DMS53 treated with DMSO at 0.1 percent for 48 hours (cell line): ENCODE data around the gene DNAJA3.
"Not testable (repeated sequence)": the region's sequence is repeated elsewhere in the genome, so short reads cannot be mapped to it uniquely, and the experiment has no call there.

Experiments used
- DNase-seq: peaks from one replicate; lab custom pipeline; 2025; ENCODE audit not compliant: unreplicated experiment; lab: John Stamatoyannopoulos, UW

Gene DNAJA3

DNA sequence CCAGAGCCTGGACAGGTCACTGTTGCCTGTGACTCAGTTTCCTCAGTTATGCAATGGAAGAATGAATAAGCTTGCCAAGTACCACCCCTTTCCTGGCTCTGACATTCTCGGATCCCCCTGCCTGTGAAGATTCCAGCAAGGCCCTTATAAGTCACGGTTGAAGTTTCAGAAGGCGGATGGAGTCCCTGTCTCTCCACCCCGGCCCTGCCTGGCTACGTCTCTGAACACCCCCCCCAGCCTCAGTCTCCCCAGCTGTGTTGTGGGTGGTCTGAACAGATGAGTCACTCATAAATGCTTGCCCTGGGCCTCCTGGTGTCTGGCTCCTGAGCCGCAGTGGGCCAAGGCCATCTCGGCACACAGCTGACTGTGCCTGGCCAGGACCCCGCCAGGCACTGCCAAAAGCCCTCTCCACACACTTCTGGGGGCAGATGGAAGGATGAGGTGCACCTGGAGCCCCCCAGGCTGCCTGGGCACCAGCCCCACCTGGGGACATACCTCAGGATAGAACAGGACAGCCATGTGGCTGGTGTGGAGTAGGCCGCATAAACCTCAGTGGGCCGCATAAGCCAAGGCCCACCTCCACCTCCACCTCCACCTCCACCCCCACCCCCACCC is 38.6 kb upstream of the DNAJA3 start:
- no peak for DNase-seq

DNA sequence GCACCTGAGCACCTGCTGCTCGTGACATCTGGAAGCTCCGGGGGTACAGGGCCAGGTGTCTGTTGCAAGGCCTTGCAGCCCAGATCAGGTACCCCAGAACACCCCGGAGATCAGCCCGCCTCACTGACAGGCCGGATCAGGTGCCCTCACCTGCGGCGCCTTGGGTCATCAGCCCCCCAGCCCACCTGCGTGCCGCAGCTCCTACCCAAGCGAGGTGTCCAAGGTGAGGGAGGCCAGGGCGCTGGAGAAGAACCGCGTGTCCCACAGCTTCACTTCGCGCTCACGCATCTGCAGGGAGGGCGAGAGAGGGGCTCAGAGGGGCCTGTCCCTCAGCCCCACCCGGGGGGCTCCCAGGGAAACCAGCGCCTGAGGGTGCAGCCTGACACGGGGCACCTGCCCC is 37.9 kb upstream of the DNAJA3 start:
- no peak for DNase-seq

- DNase-seq, result no peak
Measured at GRCh38 chr16:4388271-4389021, 37.2 kb upstream of the DNAJA3 start.

DNA sequence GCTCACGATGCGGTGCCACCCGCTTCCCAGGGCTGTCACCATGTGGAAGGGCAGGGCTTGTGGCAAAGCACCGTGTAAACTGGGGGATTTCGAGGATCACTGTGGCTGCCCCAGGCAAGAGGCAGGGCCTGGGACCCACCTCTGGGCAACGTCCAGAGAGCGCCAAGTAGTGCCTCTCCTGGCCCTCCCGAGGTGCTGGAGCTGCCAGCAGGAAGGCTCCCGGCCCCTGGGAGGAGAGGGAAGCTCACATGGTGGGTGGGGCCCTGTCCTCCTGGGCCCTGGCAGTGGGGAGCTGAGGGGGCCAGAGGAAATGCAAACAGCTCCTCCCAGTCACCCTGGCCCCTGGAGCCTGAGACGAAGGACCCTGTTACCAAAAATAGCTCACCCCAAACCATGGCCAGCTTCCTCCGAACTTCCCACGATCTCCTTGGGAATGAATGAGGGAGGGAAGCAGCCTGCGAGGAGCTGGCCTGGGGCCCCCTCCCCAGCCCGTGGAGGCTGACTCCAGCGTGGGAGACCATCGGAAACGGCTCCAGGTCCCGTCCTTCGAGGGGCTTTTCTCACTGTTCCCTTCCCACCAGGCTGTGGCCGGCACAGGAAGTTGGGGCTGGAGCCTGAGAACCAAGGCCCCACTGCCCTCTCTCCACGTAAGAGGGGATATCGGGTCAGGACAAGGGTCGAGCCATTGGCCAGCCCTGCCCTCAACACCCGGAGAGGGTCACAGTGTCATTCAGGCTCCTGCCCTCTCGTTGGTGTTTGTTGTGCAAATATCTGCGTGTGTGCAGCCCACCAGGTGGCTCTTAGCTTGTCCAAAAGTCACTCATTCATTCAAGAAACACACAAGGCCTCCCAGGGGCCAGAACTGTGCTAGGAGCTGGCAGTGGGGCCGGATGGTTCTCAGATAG is 36.4 kb upstream of the DNAJA3 start:
- DNase-seq, result no peak

GRCh38 chr16:4390266-4391260 is 35.1 kb upstream of the DNAJA3 start:
- DNase-seq, result no peak

DNA sequence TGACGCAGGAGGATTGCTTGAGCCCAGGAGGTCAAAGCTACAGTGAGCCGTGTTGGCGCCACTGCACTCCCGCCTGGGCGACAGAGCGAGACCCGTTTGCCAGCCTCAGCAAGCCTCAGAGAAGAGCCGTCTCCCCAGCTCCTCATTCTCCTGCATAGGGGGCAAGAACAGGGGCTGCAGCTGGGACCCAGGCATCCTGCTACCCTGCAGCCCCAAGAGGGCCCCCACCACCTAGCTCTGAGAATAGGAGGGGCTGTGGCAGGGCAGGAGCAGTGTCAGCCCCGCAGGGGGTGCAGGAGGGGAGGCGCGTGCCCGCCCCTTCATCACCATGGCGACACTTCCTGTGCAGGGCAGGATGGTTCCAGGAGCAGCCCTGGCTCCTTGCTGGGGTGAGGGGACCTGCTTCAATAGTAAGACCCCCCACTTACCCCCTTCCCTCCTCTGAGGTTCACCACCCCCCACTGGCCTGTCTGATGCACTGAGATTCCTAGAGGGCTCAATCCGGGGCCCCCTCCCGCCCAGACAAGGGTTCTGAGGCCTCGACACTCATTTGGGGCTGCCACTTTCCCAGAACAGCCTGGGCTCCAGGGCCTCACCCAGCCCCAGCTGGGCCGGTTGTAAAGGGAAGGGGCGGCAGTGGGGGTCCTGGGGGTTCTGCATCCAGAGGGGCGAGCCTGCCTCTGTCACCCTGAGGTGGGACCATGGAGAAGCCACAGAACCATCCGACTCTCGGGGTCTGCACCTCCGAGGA is 33.9 kb upstream of the DNAJA3 start:
- no peak for DNase-seq

DNA sequence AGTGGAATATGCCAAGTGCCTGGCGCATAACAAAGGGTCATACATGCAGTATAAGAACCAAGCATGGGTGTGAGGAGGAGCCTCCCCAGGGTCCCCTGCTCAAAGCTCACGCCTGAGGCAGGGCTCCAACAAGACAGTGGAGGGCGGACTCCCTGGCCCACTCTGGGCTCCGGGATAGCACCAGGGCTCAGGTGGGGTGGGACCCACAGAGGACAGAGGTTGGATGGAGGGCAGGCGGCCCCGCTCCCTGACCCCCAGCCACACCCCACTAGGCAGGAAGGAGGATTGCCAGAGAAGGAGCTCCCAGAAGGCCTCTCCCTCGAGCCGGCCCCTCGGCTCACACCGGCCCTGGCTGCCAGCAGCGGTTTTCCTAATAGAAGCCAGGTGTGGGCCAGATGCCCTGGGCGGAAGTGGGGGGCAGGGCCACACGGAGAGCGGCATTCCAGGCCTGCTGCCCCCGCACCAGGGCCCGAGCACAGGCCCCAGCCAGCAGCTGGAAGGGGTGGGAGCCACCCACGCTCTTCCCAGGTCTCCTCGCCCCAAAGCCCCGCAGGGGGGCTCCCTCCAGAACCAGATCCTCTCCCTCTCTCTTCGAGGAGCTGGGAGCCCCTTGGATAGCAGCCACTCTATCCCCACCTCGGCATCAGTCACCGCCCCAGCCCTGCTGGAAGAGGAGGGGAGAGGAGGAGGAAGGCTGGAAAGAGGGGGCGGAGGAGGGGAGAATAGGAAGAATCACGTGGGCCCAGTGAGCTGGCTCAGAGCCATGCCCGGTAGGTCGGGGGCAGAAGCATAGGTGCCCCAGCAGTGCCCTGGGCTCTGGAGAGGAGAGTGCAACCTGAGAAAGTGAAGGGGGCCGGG is 33.1 kb upstream of the DNAJA3 start:
- no peak for DNase-seq

- DNase-seq, result no peak
Measured at GRCh38 chr16:4393240-4393600, 32.4 kb upstream of the DNAJA3 start.

GRCh38 chr16:4393850-4394249 is 31.8 kb upstream of the DNAJA3 start:
- not testable (repeated sequence) for DNase-seq

DNA sequence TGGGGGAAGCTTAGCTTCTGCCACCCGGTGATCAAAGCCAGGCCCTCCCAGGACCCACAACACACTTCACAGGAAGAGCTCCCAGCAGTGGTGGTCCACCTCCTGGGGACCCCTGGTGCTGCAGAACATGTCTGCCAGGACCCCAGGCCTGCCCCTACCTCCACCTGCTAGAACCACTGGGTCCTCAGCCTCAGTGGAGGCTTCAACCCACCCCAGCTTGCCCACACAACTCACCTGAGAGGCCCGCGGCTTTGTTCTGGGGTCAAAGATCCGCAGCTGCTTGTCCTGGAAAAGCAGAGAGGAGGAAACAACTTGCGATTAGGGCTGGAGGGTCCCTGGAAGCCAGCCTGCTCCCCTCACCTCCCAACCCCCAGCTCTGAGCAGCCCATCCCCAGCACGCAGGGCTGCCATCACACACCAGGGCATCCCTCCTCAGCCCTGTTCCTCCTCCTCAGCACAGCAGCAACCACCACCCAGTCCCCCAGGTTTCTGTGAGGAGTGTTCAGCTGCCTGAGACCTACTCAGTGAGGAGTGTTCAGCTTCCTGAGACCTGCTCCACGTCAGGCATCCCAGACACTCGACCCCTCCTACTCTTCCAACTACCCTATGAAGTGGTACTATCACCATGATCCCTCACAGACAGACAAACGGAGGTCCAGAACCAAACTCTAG is 30.5 kb upstream of the DNAJA3 start:
- DNase-seq, result no peak

DNA sequence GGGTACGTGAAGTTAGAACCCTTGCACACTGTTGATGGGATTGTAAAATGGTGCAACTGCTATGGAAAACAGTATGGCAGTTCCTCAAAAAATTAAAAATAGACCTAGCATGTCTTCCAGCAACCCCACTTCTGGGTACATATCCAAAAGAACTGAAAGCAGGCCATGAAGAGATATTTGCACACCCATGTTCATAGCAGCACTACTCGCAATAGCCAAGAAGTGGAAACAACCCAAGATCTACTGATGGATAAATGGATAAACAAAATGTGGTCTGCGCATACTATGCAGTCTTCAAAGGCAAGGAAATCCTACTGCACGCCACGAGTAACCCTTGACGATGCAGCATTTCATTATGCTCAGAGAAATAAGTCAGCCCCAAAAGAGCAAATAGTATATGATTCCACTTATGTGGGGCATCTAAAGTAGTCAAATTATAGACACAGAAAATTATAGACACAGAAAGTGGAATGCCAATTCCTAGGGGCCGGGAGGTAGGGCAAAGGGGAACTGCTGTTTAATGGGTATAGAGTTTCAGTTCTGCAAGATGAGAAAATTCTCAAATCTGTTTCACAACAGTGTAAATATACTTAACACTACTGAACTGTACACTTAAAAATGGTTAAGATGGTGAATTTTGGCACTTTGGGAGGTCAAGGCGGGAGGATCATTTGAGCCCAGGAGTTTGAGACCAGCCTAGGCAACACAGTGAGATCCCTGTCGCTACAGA is 26.5 kb upstream of the DNAJA3 start:
- no peak for DNase-seq

DNA sequence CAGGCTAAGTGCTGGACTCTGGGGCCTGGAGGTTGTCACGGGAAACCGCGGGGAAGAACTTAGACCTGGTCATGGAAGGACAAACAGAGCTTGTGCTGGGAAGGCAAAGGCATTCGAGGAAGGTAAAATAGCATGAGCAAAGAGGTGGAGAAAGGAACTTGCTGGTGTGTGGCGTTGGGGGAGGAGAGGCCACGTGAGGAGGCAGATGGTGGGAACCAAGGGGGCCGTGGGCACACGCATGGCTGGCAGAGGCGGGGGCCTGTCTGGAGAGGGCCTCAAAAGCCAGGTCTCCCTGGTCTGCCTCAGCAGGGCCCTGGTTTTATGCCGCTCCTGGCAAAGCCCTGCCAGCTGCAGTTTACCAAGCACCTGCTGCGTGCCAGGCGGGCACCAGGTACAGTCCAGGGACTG is 24.6 kb upstream of the DNAJA3 start:
- DNase-seq, result no peak

DNA sequence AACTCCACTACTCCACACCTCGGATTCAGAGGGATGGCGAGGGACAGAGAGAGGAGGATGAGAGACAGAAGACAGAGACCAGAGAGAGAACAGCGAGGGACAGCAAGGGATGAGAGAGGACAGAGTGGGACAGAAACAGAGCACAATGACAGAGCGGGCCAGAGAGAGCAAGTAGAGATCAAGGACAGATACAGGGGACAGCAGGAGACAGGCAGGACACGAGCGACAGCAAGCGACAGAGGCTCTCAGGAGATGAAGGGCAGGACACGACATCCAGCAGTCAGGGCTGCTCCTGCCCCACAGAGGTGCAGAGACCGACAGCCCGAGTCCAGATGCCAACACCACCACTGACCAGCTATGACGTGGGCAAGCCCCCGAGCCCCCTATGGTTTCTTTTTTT is 24.2 kb upstream of the DNAJA3 start:
- DNase-seq, result no peak

DNA sequence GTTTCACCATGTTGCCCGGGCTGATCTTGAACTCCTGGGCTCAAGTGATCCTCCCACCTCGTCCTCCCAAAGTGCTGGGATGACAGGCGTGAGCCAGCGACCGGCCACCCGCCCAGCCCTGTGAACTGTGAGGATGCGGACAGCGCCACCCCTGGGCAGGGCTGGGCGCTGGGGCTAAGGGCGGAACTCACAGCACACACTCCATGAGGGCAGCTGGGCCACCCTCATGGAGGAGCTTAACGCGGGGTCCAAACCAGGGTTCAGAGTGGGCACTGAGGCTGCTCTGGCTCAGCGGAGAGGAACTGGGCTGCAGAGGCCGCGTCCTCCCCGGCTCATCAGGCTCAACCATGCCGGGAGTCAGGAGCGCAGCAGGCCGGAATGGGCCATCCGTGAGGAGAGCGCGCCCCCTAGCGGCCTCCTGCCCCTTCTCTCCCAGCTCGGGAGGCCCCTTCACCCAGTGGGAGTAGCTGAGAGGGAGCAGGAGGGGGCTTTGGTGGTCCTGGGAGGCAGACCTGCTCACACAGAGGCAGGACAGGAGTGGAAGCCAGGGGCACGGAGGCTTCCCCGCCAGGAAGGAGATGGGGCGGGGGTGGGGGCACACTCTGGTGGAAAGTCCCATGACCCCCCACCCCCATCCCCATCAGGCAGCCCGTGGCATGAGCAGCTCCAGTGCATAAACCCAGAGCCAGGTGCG is 23.1 kb upstream of the DNAJA3 start:
- peak; percentile 34 for DNase-seq

DNA sequence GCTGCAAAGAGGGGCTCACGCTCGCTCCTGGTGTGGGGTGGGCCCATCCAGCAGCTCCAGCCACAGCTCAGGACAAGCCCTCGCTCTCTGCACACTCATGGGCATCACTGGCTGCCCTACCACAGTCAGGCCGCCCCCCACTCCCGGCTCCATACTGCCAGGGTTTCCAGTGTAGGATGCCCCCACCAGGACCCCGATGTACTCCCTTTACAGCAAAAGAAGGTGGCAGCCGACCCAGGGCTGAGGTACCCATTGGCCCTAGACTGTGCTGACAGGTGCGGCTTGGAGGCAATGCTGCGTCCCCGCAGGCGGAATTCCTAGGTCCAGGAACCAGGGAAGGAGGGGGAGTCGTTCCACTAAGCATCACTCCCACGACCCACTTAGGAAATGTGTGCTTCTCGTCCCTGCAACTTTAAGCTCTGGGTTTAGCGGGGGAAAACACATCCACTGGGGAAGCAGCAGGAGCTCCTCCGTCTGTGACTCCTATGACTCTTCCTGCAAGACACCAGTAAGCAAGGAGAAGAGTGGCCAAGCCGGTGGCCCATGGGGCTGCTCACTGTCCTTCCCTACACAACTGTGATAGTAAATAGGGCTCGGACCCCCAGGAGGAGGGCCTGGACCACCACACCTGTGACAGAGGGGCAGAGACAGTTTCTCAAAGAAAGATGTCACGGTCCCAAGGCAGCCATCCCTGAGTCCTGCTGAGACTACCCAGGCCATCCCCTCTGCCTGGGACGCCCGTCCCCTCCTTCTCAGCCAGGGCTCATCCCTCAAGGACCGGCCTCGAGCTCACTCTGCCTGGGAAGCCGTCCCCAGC is 22.3 kb upstream of the DNAJA3 start:
- DNase-seq, result no peak

- peak; percentile 19 for DNase-seq
Measured at GRCh38 chr16:4404247-4404966, 21.3 kb upstream of the DNAJA3 start.
